ENCODE measurements around the gene EGF. TPM values are rescaled to one million over a fixed set of nuclear protein-coding genes. Genes with fewer than 3 reads are reported as not detected.

Gene EGF
- total RNA-seq, 1 donor from 2014 or later, result not detected

DNA sequence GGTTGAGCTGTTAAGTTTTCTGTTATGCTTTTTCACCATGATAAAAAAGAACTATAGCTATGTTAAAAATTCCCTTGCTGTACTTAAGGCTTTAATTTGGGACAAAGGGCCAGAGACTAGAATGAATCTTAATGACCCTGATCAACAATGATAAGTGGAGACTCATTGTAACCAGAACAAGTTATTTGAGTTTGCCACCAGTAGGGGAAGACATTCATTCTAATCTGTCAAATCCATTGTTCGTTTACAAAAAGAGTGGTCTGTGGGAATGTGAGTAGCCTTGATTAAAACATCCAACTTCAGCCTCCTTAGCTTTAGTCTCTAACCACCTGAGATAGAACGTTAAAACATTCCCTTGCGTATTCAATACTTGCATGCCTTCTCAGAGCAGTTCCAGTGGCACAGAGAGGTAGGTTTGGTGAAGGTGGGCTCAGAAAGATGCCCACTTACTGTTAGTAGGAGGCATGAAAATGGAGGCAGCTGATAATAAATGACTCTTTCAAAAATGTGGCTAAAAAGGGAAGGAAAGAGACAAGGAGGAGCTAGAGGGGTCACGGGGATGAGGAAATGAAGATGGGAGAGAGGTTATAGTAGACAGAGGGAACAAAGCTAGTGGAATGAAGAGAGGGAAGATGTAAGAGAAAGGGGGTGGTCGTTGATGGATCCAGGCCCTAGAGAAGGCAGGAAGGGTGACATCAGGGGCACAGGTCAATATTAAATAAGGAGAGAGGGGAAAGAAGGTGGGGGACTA lies 66.2 kb downstream of the EGF start:
- H3K4me3 Mint-ChIP-seq (ENCODE audit: unreplicated experiment), result no peak overlapping the region
- H3K36me3 Mint-ChIP-seq (ENCODE audit: unreplicated experiment), result no peaks in the 10 kb centered on the region
- H3K27ac Mint-ChIP-seq (ENCODE audit: unreplicated experiment), result no peak overlapping the region
- H3K27me3 Mint-ChIP-seq (ENCODE audit: unreplicated experiment), result no peaks in the 10 kb centered on the region
- TF ChIP-seq, protein P1, sequence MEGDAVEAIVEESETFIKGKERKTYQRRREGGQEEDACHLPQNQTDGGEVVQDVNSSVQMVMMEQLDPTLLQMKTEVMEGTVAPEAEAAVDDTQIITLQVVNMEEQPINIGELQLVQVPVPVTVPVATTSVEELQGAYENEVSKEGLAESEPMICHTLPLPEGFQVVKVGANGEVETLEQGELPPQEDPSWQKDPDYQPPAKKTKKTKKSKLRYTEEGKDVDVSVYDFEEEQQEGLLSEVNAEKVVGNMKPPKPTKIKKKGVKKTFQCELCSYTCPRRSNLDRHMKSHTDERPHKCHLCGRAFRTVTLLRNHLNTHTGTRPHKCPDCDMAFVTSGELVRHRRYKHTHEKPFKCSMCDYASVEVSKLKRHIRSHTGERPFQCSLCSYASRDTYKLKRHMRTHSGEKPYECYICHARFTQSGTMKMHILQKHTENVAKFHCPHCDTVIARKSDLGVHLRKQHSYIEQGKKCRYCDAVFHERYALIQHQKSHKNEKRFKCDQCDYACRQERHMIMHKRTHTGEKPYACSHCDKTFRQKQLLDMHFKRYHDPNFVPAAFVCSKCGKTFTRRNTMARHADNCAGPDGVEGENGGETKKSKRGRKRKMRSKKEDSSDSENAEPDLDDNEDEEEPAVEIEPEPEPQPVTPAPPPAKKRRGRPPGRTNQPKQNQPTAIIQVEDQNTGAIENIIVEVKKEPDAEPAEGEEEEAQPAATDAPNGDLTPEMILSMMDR (IDR thresholded peaks at IDR 0.05; ENCODE audit: partially characterized antibody, unreplicated experiment), result no peak
- no peaks in the 10 kb centered on the region for H3K4me1 Mint-ChIP-seq (ENCODE audit: low read depth, unreplicated experiment)
- H3K9me3 Mint-ChIP-seq (ENCODE audit: unreplicated experiment), result no peaks in the 10 kb centered on the region
- no peak for DNase-seq

DNA sequence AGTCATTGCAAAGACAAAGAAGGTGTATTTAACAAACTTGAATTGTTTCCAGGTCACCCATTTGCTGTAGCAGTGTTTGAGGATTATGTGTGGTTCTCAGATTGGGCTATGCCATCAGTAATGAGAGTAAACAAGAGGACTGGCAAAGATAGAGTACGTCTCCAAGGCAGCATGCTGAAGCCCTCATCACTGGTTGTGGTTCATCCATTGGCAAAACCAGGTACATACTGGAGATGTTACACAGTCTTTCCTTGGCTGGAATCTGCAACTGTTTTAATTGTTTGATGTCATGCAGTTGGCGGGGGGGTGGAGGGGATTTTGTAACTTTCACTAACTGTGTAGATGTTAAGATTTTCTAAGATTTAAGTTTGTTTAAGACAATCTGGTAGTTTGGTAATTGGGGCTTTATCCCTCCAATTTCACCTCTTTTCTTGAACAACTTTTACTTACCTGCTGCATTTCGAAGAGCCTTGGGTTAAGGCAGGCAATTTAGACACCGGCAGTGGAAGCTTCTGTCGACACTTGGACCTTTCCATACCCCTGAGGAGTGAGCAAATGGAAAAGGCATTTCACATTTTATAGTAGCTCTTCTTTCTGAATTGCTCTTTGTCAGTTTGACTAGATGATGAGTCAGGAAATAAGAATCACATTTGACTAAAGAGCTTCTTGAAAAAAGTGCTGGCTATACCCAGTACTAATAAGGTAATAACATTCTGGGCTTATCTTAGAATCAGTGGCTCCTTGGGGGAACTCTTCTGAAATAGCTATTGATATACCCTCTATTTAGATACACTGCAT lies 67.4 kb downstream of the EGF start:
- DNase-seq, result no peak
- TF ChIP-seq, protein P1 (IDR thresholded peaks at IDR 0.05; ENCODE audit: partially characterized antibody, unreplicated experiment), result no peak

DNA sequence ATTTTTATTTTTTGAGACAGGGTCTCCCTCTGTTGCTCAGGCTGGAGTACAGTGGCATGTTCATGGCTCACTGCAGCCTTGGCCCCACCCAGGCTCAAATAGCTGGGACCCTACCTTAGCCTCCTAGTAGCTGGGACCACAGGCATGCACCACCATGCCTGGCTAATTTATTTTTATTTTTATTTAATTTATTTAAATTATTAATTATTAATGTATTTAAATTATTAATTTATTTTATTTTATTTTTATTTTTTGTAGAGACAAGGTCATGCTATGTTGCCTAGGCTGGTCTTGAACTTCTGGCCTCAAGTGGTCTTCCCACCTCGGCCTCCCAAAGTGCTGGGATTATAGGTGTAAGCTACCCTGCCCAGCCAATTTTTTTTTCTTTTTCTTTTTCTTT lies 69.3 kb downstream of the EGF start:
- H3K27ac Mint-ChIP-seq (ENCODE audit: unreplicated experiment), result no peak overlapping the region
- no peaks in the 10 kb centered on the region for H3K27me3 Mint-ChIP-seq (ENCODE audit: unreplicated experiment)
- H3K4me3 Mint-ChIP-seq (ENCODE audit: unreplicated experiment), result no peak overlapping the region
- H3K36me3 Mint-ChIP-seq (ENCODE audit: unreplicated experiment), result no peaks in the 10 kb centered on the region
- no peaks in the 10 kb centered on the region for H3K4me1 Mint-ChIP-seq (ENCODE audit: low read depth, unreplicated experiment)
- no peak for DNase-seq
- no peaks in the 10 kb centered on the region for H3K9me3 Mint-ChIP-seq (ENCODE audit: unreplicated experiment)
- TF ChIP-seq, protein P1 (IDR thresholded peaks at IDR 0.05; ENCODE audit: partially characterized antibody, unreplicated experiment), result no peak

More for the DNA sequence above, 67.4 kb downstream of the EGF start:
- Mint-ChIP-seq H3K27me3 (ENCODE audit: unreplicated experiment) (no peaks in the 10 kb centered on the region), H3K4me1 (ENCODE audit: low read depth, unreplicated experiment) (no peaks in the 10 kb centered on the region), H3K9me3 (ENCODE audit: unreplicated experiment) (no peaks in the 10 kb centered on the region), H3K36me3 (ENCODE audit: unreplicated experiment) (no peaks in the 10 kb centered on the region), H3K27ac (ENCODE audit: unreplicated experiment) (no peak overlapping the region), H3K4me3 (ENCODE audit: unreplicated experiment) (no peak overlapping the region)

DNA sequence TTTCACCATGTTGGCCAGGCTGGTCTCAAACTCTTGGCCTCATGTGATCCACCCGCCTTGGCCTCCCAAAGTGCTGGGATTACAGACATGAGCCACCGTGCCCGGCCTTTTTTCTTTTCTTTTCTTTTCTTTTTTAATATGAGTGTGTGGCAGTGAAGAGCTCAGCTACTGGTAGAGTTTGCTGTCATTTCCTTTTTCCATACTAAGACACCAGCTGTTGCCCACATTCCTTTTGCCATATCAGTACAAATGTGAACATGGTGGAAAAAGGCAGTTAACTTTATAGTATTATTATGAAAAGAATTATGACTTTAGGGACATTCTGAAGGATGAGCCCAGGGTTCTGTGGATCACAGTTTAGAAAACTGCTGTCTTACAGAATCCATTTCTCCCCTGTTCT lies 69.8 kb downstream of the EGF start:
- H3K9me3 Mint-ChIP-seq (ENCODE audit: unreplicated experiment), result no peaks in the 10 kb centered on the region
- TF ChIP-seq, protein P1 (IDR thresholded peaks at IDR 0.05; ENCODE audit: partially characterized antibody, unreplicated experiment), result no peak
- no peak overlapping the region for H3K27ac Mint-ChIP-seq (ENCODE audit: unreplicated experiment)

More for the DNA sequence above, 69.8 kb downstream of the EGF start:
- no peaks in the 10 kb centered on the region for H3K36me3 Mint-ChIP-seq (ENCODE audit: unreplicated experiment)
- H3K4me1 Mint-ChIP-seq (ENCODE audit: low read depth, unreplicated experiment), result no peaks in the 10 kb centered on the region
- no peak for DNase-seq
- no peak overlapping the region for H3K4me3 Mint-ChIP-seq (ENCODE audit: unreplicated experiment)
- H3K27me3 Mint-ChIP-seq (ENCODE audit: unreplicated experiment), result no peaks in the 10 kb centered on the region

Data from glutamatergic neuron (in vitro differentiated cells).